HEK293 (cell line): ENCODE data around the gene CSF3.

Experiments used
- GLI4 ChIP-seq: fragments of 450-650 bp; formaldehyde crosslinking; IDR thresholded peaks from 2 replicates; pipeline ENCODE4 v1.5.1; 2016; ENCODE audit warnings: missing biosample characterization, missing genetic modification characterization
- GLIS2 ChIP-seq: fragments of 450-650 bp; formaldehyde crosslinking; IDR thresholded peaks from 2 replicates; pipeline ENCODE4 v1.5.1; 2016; ENCODE audit warnings: missing biosample characterization, missing genetic modification characterization
- SALL2 ChIP-seq: fragments of 450-650 bp; formaldehyde crosslinking; IDR thresholded peaks from 2 replicates; pipeline ENCODE4 v1.5.0; 2017; ENCODE audit warnings: missing biosample characterization, mild to moderate bottlenecking, missing genetic modification characterization, borderline replicate concordance
- YY1 ChIP-seq: fragments of 450-650 bp; formaldehyde crosslinking; IDR thresholded peaks from 2 replicates; pipeline ENCODE4 v1.5.1; 2018; ENCODE audit warnings: missing biosample characterization, missing genetic modification characterization
- ZBTB21 ChIP-seq: fragments of 450-650 bp; formaldehyde crosslinking; IDR thresholded peaks from 2 replicates; pipeline ENCODE4 v1.5.1; 2017; ENCODE audit warnings: missing biosample characterization, missing genetic modification characterization
- ZBTB7A ChIP-seq: fragments of 450-650 bp; formaldehyde crosslinking; IDR thresholded peaks from 2 replicates; pipeline ENCODE4 v1.5.1; 2016; ENCODE audit warnings: low read depth, missing biosample characterization, missing genetic modification characterization
- ZFP37 ChIP-seq: fragments of 450-650 bp; formaldehyde crosslinking; IDR thresholded peaks from 2 replicates; pipeline ENCODE4 v1.5.1; 2016; ENCODE audit warnings: missing biosample characterization, missing genetic modification characterization
- ZNF112 ChIP-seq: fragments of 450-650 bp; formaldehyde crosslinking; IDR thresholded peaks from 2 replicates; pipeline ENCODE4 v1.5.0; 2017; ENCODE audit warnings: missing biosample characterization, missing genetic modification characterization
- ZNF132 ChIP-seq: fragments of 450-650 bp; formaldehyde crosslinking; IDR thresholded peaks from 2 replicates; pipeline ENCODE4 v1.5.1; 2017; ENCODE audit warnings: missing biosample characterization, missing genetic modification characterization, borderline replicate concordance
- ZNF146 ChIP-seq: fragments of 450-650 bp; formaldehyde crosslinking; IDR thresholded peaks from 2 replicates; pipeline ENCODE4 v1.5.1; 2016; ENCODE audit warnings: missing biosample characterization, missing genetic modification characterization
- ZNF2 ChIP-seq: fragments of 450-650 bp; formaldehyde crosslinking; IDR thresholded peaks from 2 replicates; pipeline ENCODE4 v1.5.1; 2016; ENCODE audit warnings: missing biosample characterization, missing genetic modification characterization
- ZNF341 ChIP-seq: fragments of 450-650 bp; formaldehyde crosslinking; IDR thresholded peaks from 2 replicates; pipeline ENCODE4; 2016; ENCODE audit warnings: low read depth, missing biosample characterization, missing genetic modification characterization
- ZNF366 ChIP-seq: fragments of 450-650 bp; formaldehyde crosslinking; conservative IDR thresholded peaks from 2 replicates; pipeline ENCODE4 v1.5.1; 2016; ENCODE audit warnings: missing biosample characterization, missing genetic modification characterization
- ZNF394 ChIP-seq: fragments of 450-650 bp; formaldehyde crosslinking; IDR thresholded peaks from 2 replicates; pipeline ENCODE4 v1.5.1; 2016; ENCODE audit warnings: missing biosample characterization, missing genetic modification characterization, mild to moderate bottlenecking, moderate library complexity, borderline replicate concordance
- ZNF416 ChIP-seq: fragments of 450-650 bp; formaldehyde crosslinking; IDR thresholded peaks from 2 replicates; pipeline ENCODE4 v1.5.1; 2016; ENCODE audit warnings: missing biosample characterization, missing genetic modification characterization
- ZNF423 ChIP-seq: fragments of 450-650 bp; formaldehyde crosslinking; IDR thresholded peaks from 2 replicates; pipeline ENCODE4 v1.5.1; 2016; ENCODE audit warnings: missing biosample characterization, missing genetic modification characterization
- ZNF521 ChIP-seq: fragments of 450-650 bp; formaldehyde crosslinking; IDR thresholded peaks from 2 replicates; pipeline ENCODE4 v1.5.1; 2017; ENCODE audit warnings: missing biosample characterization, mild to moderate bottlenecking, missing genetic modification characterization
- ZNF529 ChIP-seq: fragments of 450-650 bp; formaldehyde crosslinking; IDR thresholded peaks from 2 replicates; pipeline ENCODE4 v1.5.1; 2017; ENCODE audit warnings: missing genetic modification characterization, missing biosample characterization; ENCODE audit not compliant: insufficient replicate concordance
- ZNF530 ChIP-seq: fragments of 450-650 bp; formaldehyde crosslinking; IDR thresholded peaks from 2 replicates; pipeline ENCODE4 v1.5.1; 2016; ENCODE audit warnings: low read depth, missing biosample characterization, missing genetic modification characterization
- ZNF585B ChIP-seq: fragments of 450-650 bp; formaldehyde crosslinking; IDR thresholded peaks from 2 replicates; pipeline ENCODE4 v1.5.1; 2016; ENCODE audit warnings: missing biosample characterization, missing genetic modification characterization
- ZNF670 ChIP-seq: fragments of 450-650 bp; formaldehyde crosslinking; IDR thresholded peaks from 2 replicates; pipeline ENCODE4 v1.5.1; 2016; ENCODE audit warnings: missing biosample characterization, missing genetic modification characterization, low read depth
- ZNF677 ChIP-seq: fragments of 450-650 bp; IDR thresholded peaks from 2 replicates; pipeline ENCODE4 v1.5.0; 2018; ENCODE audit warnings: missing biosample characterization, mild to moderate bottlenecking, missing genetic modification characterization, moderate library complexity
- ZNF76 ChIP-seq: fragments of 450-650 bp; formaldehyde crosslinking; IDR thresholded peaks from 2 replicates; pipeline ENCODE4; 2016; ENCODE audit warnings: low read depth, missing biosample characterization, missing genetic modification characterization, borderline replicate concordance
- ZSCAN16 ChIP-seq: fragments of 450-650 bp; formaldehyde crosslinking; IDR thresholded peaks from 2 replicates; pipeline ENCODE4 v1.5.1; 2016; ENCODE audit warnings: missing biosample characterization, missing genetic modification characterization
- TF ChIP-seq, protein P1 (sequence below): fragments of 450-650 bp; formaldehyde crosslinking; IDR thresholded peaks from 2 replicates; pipeline ENCODE4 v1.5.1; 2016; ENCODE audit warnings: missing biosample characterization, missing genetic modification characterization
- TF ChIP-seq, protein P2 (sequence below): fragments of 450-650 bp; formaldehyde crosslinking; IDR thresholded peaks from 2 replicates; pipeline ENCODE4 v1.5.1; 2016; ENCODE audit warnings: missing biosample characterization, missing genetic modification characterization
- TF ChIP-seq, protein P3 (sequence below): fragments of 450-650 bp; formaldehyde crosslinking; IDR thresholded peaks from 2 replicates; pipeline ENCODE4 v1.5.1; 2016; ENCODE audit warnings: missing biosample characterization, missing genetic modification characterization
- TF ChIP-seq, protein P4 (sequence below): fragments of 450-650 bp; formaldehyde crosslinking; IDR thresholded peaks from 2 replicates; pipeline ENCODE4 v1.5.1; 2016; ENCODE audit warnings: missing biosample characterization, missing genetic modification characterization
- TF ChIP-seq, protein P5 (sequence below): fragments of 450-650 bp; formaldehyde crosslinking; IDR thresholded peaks from 2 replicates; pipeline ENCODE4 v1.5.1; 2017; ENCODE audit warnings: missing biosample characterization, mild to moderate bottlenecking, missing genetic modification characterization, moderate library complexity

The CSF3 gene

DNA sequence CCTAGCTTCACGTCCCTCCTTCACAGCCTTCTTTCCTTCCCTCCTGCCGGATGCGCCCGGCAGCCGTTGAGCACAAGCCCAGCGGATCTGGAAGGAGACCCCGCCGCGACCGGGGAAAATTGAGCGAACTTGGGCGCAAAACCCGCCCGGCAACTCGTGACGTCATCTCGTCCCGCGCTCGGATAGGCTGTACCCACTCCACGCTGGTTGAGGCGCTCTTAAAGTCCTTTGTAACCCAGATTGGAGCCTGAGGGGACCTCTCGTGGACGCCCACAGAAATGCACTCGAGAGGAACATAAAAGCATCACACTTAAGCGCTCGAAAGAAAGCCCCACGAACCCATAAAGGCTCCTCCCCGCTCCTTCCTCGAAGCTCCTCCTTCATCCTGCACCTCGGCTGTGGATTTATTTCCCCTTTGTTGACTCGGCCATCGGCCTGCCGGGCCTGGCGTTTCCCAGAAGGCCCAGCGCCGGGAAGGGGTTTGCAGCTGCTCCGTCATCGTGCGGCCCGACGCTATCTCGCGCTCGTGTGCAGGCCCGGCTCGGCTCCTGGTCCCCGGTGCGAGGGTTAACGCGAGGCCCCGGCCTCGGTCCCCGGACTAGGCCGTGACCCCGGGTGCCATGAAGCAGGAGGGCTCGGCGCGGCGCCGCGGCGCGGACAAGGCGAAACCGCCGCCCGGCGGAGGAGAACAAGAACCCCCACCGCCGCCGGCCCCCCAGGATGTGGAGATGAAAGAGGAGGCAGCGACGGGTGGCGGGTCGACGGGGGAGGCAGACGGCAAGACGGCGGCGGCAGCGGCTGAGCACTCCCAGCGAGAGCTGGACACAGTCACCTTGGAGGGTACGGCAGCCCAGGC lies 34.7 kb upstream of the CSF3 start, which contains the start of gene PSMD3 (continued):
- TF ChIP-seq ZNF2 (tag by site-specific recombination) (peak; percentile 96), ZNF146 (tag by site-specific recombination) (0 out of 2 replicates have a peak, but pooled peaks have one; percentile 28), YY1 (tag by site-specific recombination) (peak; percentile 90), ZNF416 (tag by site-specific recombination) (no peak), ZNF585B (tag by site-specific recombination) (peak; percentile 31), ZNF677 (no peak; the same call in 1 of the 2 replicates), ZNF529 (no peak), ZSCAN16 (tag by site-specific recombination) (peak; percentile 72; the same call in 1 of the 2 replicates), GLI4 (peak; percentile 99), GLIS2 (tag by site-specific recombination) (peak; percentile 92), ZFP37 (tag by site-specific recombination) (peak; percentile 100), SALL2 (tag by site-specific recombination) (no peak), ZNF394 (tag by site-specific recombination) (peak; percentile 97), ZNF341 (peak; percentile 51; the same call in 1 of the 2 replicates), ZNF76 (tag by site-specific recombination) (peak; percentile 98), ZNF521 (no peak), ZBTB7A (tag by site-specific recombination) (peak; percentile 28; the same call in 1 of the 2 replicates), ZNF670 (no peak), ZNF530 (tag by site-specific recombination) (no peak), ZNF423 (tag by site-specific recombination) (no peak), ZBTB21 (tag by site-specific recombination) (peak; percentile 88), ZNF366 (tag by site-specific recombination) (peak; percentile 52; the same call in 1 of the 2 replicates), ZNF132 (no peak), ZNF112 (no peak)
- TF ChIP-seq, protein P1, sequence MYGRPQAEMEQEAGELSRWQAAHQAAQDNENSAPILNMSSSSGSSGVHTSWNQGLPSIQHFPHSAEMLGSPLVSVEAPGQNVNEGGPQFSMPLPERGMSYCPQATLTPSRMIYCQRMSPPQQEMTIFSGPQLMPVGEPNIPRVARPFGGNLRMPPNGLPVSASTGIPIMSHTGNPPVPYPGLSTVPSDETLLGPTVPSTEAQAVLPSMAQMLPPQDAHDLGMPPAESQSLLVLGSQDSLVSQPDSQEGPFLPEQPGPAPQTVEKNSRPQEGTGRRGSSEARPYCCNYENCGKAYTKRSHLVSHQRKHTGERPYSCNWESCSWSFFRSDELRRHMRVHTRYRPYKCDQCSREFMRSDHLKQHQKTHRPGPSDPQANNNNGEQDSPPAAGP (tag by site-specific recombination): peak; percentile 81
- TF ChIP-seq, protein P2, sequence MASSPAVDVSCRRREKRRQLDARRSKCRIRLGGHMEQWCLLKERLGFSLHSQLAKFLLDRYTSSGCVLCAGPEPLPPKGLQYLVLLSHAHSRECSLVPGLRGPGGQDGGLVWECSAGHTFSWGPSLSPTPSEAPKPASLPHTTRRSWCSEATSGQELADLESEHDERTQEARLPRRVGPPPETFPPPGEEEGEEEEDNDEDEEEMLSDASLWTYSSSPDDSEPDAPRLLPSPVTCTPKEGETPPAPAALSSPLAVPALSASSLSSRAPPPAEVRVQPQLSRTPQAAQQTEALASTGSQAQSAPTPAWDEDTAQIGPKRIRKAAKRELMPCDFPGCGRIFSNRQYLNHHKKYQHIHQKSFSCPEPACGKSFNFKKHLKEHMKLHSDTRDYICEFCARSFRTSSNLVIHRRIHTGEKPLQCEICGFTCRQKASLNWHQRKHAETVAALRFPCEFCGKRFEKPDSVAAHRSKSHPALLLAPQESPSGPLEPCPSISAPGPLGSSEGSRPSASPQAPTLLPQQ: peak; percentile 87
- TF ChIP-seq, protein P3, sequence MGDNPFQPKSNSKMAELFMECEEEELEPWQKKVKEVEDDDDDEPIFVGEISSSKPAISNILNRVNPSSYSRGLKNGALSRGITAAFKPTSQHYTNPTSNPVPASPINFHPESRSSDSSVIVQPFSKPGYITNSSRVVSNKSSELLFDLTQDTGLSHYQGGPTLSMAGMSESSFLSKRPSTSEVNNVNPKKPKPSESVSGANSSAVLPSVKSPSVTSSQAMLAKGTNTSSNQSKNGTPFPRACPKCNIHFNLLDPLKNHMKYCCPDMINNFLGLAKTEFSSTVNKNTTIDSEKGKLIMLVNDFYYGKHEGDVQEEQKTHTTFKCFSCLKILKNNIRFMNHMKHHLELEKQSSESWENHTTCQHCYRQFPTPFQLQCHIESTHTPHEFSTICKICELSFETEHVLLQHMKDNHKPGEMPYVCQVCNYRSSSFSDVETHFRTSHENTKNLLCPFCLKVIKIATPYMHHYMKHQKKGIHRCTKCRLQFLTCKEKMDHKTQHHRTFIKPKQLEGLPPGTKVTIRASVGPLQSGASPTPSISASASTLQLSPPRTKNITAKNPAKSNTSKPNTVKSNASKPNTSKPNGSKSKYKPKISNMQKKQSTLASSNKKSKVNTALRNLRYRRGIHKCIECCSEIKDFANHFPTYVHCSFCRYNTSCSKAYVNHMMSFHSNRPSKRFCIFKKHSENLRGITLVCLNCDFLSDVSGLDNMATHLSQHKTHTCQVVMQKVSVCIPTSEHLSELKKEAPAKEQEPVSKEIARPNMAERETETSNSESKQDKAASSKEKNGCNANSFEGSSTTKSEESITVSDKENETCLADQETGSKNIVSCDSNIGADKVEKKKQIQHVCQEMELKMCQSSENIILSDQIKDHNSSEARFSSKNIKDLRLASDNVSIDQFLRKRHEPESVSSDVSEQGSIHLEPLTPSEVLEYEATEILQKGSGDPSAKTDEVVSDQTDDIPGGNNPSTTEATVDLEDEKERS (tag by site-specific recombination): no peak
- TF ChIP-seq, protein P4, sequence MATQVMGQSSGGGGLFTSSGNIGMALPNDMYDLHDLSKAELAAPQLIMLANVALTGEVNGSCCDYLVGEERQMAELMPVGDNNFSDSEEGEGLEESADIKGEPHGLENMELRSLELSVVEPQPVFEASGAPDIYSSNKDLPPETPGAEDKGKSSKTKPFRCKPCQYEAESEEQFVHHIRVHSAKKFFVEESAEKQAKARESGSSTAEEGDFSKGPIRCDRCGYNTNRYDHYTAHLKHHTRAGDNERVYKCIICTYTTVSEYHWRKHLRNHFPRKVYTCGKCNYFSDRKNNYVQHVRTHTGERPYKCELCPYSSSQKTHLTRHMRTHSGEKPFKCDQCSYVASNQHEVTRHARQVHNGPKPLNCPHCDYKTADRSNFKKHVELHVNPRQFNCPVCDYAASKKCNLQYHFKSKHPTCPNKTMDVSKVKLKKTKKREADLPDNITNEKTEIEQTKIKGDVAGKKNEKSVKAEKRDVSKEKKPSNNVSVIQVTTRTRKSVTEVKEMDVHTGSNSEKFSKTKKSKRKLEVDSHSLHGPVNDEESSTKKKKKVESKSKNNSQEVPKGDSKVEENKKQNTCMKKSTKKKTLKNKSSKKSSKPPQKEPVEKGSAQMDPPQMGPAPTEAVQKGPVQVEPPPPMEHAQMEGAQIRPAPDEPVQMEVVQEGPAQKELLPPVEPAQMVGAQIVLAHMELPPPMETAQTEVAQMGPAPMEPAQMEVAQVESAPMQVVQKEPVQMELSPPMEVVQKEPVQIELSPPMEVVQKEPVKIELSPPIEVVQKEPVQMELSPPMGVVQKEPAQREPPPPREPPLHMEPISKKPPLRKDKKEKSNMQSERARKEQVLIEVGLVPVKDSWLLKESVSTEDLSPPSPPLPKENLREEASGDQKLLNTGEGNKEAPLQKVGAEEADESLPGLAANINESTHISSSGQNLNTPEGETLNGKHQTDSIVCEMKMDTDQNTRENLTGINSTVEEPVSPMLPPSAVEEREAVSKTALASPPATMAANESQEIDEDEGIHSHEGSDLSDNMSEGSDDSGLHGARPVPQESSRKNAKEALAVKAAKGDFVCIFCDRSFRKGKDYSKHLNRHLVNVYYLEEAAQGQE: peak; percentile 65
- TF ChIP-seq, protein P5, sequence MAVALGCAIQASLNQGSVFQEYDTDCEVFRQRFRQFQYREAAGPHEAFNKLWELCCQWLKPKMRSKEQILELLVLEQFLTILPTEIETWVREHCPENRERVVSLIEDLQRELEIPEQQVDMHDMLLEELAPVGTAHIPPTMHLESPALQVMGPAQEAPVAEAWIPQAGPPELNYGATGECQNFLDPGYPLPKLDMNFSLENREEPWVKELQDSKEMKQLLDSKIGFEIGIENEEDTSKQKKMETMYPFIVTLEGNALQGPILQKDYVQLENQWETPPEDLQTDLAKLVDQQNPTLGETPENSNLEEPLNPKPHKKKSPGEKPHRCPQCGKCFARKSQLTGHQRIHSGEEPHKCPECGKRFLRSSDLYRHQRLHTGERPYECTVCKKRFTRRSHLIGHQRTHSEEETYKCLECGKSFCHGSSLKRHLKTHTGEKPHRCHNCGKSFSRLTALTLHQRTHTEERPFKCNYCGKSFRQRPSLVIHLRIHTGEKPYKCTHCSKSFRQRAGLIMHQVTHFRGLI: peak; percentile 93
